NCI-H2196 (cell line): ENCODE results near the gene ELMOD3.

Experiments
- DNase-seq: peaks from one replicate; lab custom pipeline; 2025; ENCODE audit not compliant: unreplicated experiment; lab: John Stamatoyannopoulos, UW

The ELMOD3 gene

GRCh38 chr2:85439986-85440385 lies 85.4 kb downstream of the ELMOD3 start:
- no peak for DNase-seq

- DNase-seq: no peak
These were observed 86.2 kb downstream of the ELMOD3 start for GRCh38 chr2:85440729-85441128.
